Neural cell (in vitro differentiated cells): Measurements from ENCODE around the gene VMP1.
"Not testable (repeated sequence)": the region's sequence is repeated elsewhere in the genome, so short reads cannot be mapped to it uniquely, and the experiment has no call there.

Experiments used
- CTCF ChIP-seq: fragments of 450-650 bp; IDR thresholded peaks from 2 replicates; pipeline ENCODE4 v1.5.1; 2014; ENCODE audit warnings: antibody characterized with exemption, mild to moderate bottlenecking, moderate library complexity; ENCODE audit not compliant: poor library complexity, severe bottlenecking
- EP300 ChIP-seq: fragments of 450-650 bp; conservative IDR thresholded peaks from 2 replicates; pipeline ENCODE4 v1.6.1; 2014; ENCODE audit warnings: antibody characterized with exemption, mild to moderate bottlenecking, moderate library complexity; ENCODE audit not compliant: poor library complexity, severe bottlenecking
- EZH2 ChIP-seq: fragments of 200-600, 300-800 bp; shearing (Covaris generic), sonication (generic); IDR thresholded peaks from 2 replicates; pipeline ENCODE4 v1.6.1; 2014; ENCODE audit warnings: antibody characterized with exemption, low read length, borderline replicate concordance, mild to moderate bottlenecking; ENCODE audit not compliant: insufficient read depth, poor library complexity, severe bottlenecking
- MXI1 ChIP-seq: fragments of 450-650 bp; conservative IDR thresholded peaks from 2 replicates; pipeline ENCODE4 v1.6.1; 2014; ENCODE audit warnings: antibody characterized with exemption, mild to moderate bottlenecking; ENCODE audit not compliant: poor library complexity, severe bottlenecking
- POLR2AphosphoS5 ChIP-seq: IDR thresholded peaks from 2 replicates; pipeline ENCODE4 v1.6.1; 2012
- RAD21 ChIP-seq: fragments of 450-650 bp; conservative IDR thresholded peaks from 2 replicates; pipeline ENCODE4 v1.6.1; 2014; ENCODE audit warnings: antibody characterized with exemption, mild to moderate bottlenecking, moderate library complexity
- REST ChIP-seq: IDR thresholded peaks from 2 replicates; pipeline ENCODE4 v1.6.1; 2012; ENCODE audit warnings: borderline replicate concordance
- SMC3 ChIP-seq: fragments of 450-650 bp; conservative IDR thresholded peaks from 2 replicates; pipeline ENCODE4 v1.6.1; 2014; ENCODE audit warnings: antibody characterized with exemption, mild to moderate bottlenecking, moderate library complexity; ENCODE audit not compliant: poor library complexity
- TAF1 ChIP-seq: IDR thresholded peaks from 2 replicates; pipeline ENCODE4 v1.6.1; 2012; ENCODE audit warnings: low read depth

- TF ChIP-seq POLR2AphosphoS5, CTCF, TAF1, EZH2, RAD21, REST, EP300, MXI1, SMC3: not testable (repeated sequence)
Measured at GRCh38 chr17:59758998-59759651, 51.7 kb downstream of the VMP1 start.
